Measurements from ENCODE around the gene ORM1.

The ORM1 gene

GRCh38 chr9:114302727-114303126 lies 20.2 kb upstream of the ORM1 start:
- intact Hi-C loops (cut with DNase I): loop anchor here (5.0 kb wide), 1 partner anchor 495 kb away; no protein-coding TSS in a partner anchor
- peak in 1 of 10 donors; percentile 45 for DNase-seq

- peak in 3 of 10 donors; percentile 0 to 49 (median 22) for DNase-seq
- intact Hi-C loops (cut with DNase I): loop anchor here (5.0 kb wide), 1 partner anchor 496 kb away; no protein-coding TSS in a partner anchor
Measured at GRCh38 chr9:114303571-114303970, 19.3 kb upstream of the ORM1 start.

- peak in 2 of 10 donors; percentile 5 to 34 for DNase-seq
Measured at GRCh38 chr9:114303977-114304376, 18.9 kb upstream of the ORM1 start.

GRCh38 chr9:114304416-114305188 lies 18.3 kb upstream of the ORM1 start:
- peak in 3 of 10 donors; percentile 7 to 52 (median 35) for DNase-seq
- intact Hi-C loops (cut with DNase I): loop anchor here (1.0 to 5.0 kb wide), 2 partner anchors 222 to 497 kb away; no protein-coding TSS in a partner anchor

More at GRCh38 chr9:114303977-114304376, 18.9 kb upstream of the ORM1 start:
- intact Hi-C loops (cut with DNase I): loop anchor here (5.0 kb wide), 1 partner anchor 497 kb away; no protein-coding TSS in a partner anchor

GRCh38 chr9:114307899-114308267 lies 15.0 kb upstream of the ORM1 start:
- intact Hi-C loops (cut with DNase I): no loop called here
- DNase-seq: no peak

DNA sequence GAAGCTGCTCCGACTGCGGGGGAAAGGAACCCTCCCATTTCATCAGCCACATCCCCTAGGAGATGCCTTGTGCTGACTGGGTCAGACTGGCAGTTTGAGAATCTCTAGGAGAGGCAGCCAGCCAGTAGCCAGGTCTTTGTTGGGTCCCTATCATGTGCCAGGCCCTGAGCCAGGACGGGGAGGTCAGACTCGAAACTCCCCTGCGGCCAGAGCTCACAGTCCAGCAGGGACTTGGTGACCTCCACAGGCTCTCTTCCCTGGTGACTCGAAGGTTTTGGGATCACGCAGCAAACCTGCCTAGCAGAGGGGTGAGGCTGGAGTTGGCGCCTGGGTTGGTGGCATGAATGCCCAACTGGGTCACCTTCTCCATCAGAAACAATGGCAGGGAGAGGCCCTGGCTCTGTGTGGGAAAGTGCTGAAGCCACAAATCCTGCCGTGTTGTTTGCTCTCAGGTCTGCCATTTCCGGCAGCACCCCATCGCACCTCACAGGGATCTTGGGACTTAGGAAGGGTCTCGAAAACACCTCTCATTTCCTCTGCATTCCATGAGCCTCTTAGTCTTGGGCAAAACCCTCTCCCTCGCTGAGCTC lies 14.4 kb upstream of the ORM1 start:
- intact Hi-C loops (cut with DNase I): no loop called here
- peak in 2 of 10 donors; percentile 63 to 77 for DNase-seq

GRCh38 chr9:114309096-114309495 lies 13.8 kb upstream of the ORM1 start:
- peak in 1 of 10 donors; percentile 49 for DNase-seq
- intact Hi-C loops (cut with DNase I): no loop called here

- peak in 1 of 10 donors; percentile 62 for DNase-seq
- intact Hi-C loops (cut with DNase I): no loop called here
Measured at GRCh38 chr9:114310471-114311450, 12.1 kb upstream of the ORM1 start.

DNA sequence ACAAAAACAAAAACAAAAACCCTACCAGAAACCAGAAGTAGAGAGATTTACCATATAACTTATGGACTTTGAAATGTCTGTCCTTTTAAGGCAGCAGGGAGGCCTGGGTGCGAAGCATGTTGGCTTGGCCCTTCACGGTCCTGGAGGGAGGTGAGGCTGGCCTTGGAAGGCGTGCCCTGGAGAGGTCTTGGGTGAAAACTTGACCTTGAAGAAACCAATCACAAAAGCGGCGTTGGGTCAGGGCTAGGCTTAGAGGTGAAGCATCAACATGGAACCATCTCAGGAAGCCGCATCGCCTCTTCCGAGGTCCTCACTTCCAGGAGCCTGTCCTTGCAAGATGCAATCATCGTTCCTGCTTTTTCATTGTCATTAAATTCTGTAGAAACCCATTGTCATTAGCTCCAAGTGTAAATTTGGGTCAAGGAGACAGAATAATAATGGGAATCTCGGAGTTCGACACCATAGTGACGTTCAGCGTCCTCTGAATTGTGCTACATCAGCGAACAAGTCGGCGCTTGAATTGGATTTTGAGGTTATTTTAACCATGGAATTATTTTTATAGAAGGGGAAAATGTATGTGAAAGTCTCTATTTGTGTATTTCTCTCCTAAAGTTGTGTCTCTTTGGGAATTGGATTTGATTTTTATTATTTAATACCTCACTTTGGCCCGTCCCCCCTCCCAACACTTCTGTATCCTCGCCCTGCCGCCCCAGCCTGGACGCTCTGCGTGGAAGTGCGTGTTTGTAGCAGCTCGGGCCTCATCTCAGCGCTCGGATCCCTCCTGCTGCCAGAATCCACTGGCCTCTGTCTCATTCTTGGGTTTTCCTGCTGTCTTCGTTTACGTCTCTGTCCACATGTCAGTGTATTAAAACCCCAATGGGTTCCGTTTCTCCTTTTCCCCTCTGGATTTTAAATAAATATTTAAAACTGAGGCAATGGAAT lies 11.1 kb upstream of the ORM1 start:
- DNase-seq: peak in 1 of 10 donors; percentile 61
- intact Hi-C loops (cut with DNase I): no loop called here

GRCh38 chr9:114312513-114312875 lies 10.4 kb upstream of the ORM1 start:
- intact Hi-C loops (cut with DNase I): no loop called here
- peak in 1 of 10 donors; percentile 9 for DNase-seq

GRCh38 chr9:114313186-114313585 lies 9.7 kb upstream of the ORM1 start:
- DNase-seq: no peak
- intact Hi-C loops (cut with DNase I): no loop called here

DNA sequence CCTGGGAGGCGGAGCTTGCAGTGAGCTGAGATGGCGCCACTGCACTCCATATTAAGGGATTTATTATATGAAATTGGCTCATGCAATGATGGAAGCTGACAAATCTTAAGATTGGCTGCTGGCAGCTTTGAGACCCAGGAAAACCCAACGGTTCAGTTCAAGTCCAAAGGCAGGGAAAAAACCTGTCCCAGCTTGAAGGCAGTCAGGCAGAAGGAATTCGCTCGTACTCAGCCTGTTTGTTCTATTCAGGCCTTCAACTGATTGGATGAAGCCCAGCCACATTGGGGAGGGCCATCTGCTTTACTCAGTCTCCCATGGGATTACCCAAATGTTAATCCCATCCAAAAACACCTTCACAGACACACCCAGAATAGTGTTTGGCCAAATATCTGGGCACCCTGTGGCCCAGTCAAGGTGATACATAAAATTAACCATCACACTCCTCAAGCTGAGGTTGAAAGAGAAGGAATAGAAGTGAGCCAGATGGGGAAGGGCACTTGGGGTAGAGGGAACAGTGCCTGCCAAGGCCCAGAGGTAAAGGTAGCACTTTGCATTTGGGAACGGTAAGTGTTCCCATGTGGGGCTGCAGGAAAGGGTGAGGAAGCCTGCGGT lies 8.5 kb upstream of the ORM1 start:
- intact Hi-C loops (cut with DNase I): no loop called here
- peak in 1 of 10 donors; percentile 18 for DNase-seq

- intact Hi-C loops (cut with DNase I): no loop called here
- peak in 1 of 10 donors; percentile 52 for DNase-seq
Measured at GRCh38 chr9:114314881-114315722, 7.8 kb upstream of the ORM1 start.

GRCh38 chr9:114315723-114316363 lies 7.1 kb upstream of the ORM1 start:
- intact Hi-C loops (cut with DNase I): no loop called here
- DNase-seq: no peak

DNA sequence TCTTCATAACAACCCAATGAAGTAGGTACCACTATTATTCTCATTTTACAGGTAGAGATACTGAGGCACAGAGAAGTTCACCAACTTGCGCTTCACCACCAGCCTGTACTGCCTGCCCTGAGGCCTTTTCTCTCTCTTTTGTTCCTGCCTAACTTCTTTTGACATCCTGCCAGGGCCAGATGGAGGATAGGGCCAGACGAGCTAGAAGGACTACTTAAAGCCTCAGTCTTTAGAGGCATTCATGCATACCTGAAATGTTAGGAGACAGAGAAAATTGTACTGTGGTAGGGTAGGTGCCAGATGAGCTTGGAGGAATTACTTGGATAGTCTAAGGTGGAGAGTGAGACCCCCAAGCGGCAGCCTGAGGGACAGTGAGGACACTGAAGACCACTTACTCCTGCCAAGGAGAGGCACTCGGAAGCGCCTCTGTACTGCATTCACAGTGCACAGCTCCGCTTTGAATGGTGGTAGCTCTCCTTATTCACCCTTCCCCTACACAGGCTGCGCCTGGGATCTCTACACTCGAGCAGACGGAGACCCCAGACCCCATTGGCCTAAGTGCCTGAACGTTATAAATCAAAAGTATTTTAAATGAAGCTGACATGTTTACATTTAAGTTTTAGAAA lies 6.2 kb upstream of the ORM1 start:
- peak in 1 of 10 donors; percentile 33 for DNase-seq
- intact Hi-C loops (cut with DNase I): no loop called here

- intact Hi-C loops (cut with DNase I): no loop called here
- DNase-seq: no peak
Measured at GRCh38 chr9:114317665-114318357, 5.1 kb upstream of the ORM1 start.

- peak in 1 of 10 donors; percentile 6 for DNase-seq
- intact Hi-C loops (cut with DNase I): no loop called here
Measured at GRCh38 chr9:114318416-114318815, 4.5 kb upstream of the ORM1 start.
